Skin epidermis (tissue), 12 donors: ENCODE measurements around the gene BCDIN3D.

Source experiments
- H3K27ac ChIP-seq, 21 experiments: fragments of 200-600 bp; sonication (generic) in 11 of 21; one replicate each; pipeline ENCODE4 v1.5.0; 2020; ENCODE audit warnings: mild to moderate bottlenecking in 3 of 21, inconsistent platforms in 2 of 21, moderate library complexity in 2 of 21
- H3K4me3 ChIP-seq, 7 experiments: fragments of 200-600 bp; sonication (generic) in 2 of 7; one replicate each; pipeline ENCODE4 v1.5.0; 2020; ENCODE audit warnings: inconsistent platforms in 2 of 7, mild to moderate bottlenecking in 2 of 7, moderate library complexity in 1 of 7

Gene BCDIN3D

DNA sequence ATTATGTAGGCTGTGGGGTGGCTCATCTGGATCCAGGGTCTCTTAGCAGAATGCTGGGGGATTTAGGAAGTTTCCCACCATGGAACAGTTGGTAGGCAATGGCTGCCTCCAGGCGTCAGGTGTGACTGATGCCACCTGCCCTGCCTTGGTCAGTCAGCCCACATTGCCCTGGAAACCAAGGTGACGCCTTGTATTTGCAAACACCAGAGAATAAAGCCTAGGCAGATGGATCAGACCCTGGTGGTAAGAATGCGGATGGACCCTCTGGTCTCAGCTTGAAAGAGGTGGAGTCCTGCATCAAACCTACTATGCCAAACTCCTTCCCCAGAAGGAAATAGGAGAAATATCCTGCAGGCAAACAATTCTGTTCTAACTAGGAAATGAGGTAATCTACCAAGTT is 52.9 kb downstream of the BCDIN3D start:
- no peak overlapping the region for H3K4me3 ChIP-seq
- H3K27ac ChIP-seq: no peak overlapping the region

DNA sequence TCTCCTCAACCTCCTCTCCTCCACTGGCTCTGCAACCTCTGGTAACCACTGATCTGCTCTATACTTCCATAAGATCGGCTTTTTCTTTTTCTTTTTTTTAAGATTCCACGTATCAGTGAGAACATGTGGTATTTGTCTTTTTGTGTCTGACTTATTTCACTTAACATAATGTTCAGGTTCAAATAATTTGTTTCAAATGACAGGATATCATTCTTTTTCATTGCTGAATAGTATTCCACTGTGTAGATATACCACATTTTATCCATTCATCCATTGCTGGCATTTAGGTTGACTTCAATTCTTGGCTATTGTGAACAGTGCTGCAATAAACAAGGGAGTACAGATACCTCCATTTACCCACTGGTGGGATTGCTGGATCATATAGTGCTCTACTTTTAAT is 55.2 kb downstream of the BCDIN3D start:
- Histone ChIP-seq H3K4me3 (no peak overlapping the region), H3K27ac (no peak overlapping the region)
